ENCODE results near the gene C1QC.

Gene C1QC

GRCh38 chr1:22681556-22682276 is 38.3 kb downstream of the C1QC start:
- no peaks in the 10 kb centered on the region for H3K9me3 ChIP-seq (ENCODE audit: severe bottlenecking)
- DNase-seq (ENCODE audit: low spot score) (no peak), ATAC-seq (ENCODE audit: low read depth) (no peak)
- no peak overlapping the region for H3K4me3 ChIP-seq (ENCODE audit: severe bottlenecking)
- TF ChIP-seq CTCF (IDR thresholded peaks at IDR 0.05; ENCODE audit: poor library complexity, severe bottlenecking), result no peak
- no peaks in the 10 kb centered on the region for H3K36me3 ChIP-seq (ENCODE audit: low read depth)
- no peaks in the 10 kb centered on the region for H3K27me3 ChIP-seq (ENCODE audit: insufficient read depth, poor library complexity, severe bottlenecking)
- no peaks in the 10 kb centered on the region for H3K4me1 ChIP-seq (ENCODE audit: insufficient read depth, poor library complexity, severe bottlenecking)
- H3K27ac ChIP-seq (ENCODE audit: poor library complexity, severe bottlenecking), result no peak overlapping the region

GRCh38 chr1:22683547-22683946 is 40.1 kb downstream of the C1QC start:
- Histone ChIP-seq H3K9me3 (ENCODE audit: severe bottlenecking) (no peaks in the 10 kb centered on the region), H3K36me3 (ENCODE audit: low read depth) (no peaks in the 10 kb centered on the region), H3K4me1 (ENCODE audit: insufficient read depth, poor library complexity, severe bottlenecking) (no peaks in the 10 kb centered on the region), H3K27ac (ENCODE audit: poor library complexity, severe bottlenecking) (no peak overlapping the region), H3K4me3 (ENCODE audit: severe bottlenecking) (no peak overlapping the region), H3K27me3 (ENCODE audit: insufficient read depth, poor library complexity, severe bottlenecking) (no peaks in the 10 kb centered on the region)
- TF ChIP-seq CTCF (IDR thresholded peaks at IDR 0.05; ENCODE audit: poor library complexity, severe bottlenecking), result no peak
- DNase-seq (ENCODE audit: low spot score) (no peak), ATAC-seq (ENCODE audit: low read depth) (no peak)

GRCh38 chr1:22685591-22686059 is 42.2 kb downstream of the C1QC start:
- Histone ChIP-seq H3K27me3 (ENCODE audit: insufficient read depth, poor library complexity, severe bottlenecking) (no peaks in the 10 kb centered on the region), H3K27ac (ENCODE audit: poor library complexity, severe bottlenecking) (no peak overlapping the region), H3K4me3 (ENCODE audit: severe bottlenecking) (no peak overlapping the region), H3K9me3 (ENCODE audit: severe bottlenecking) (no peaks in the 10 kb centered on the region), H3K4me1 (ENCODE audit: insufficient read depth, poor library complexity, severe bottlenecking) (peaks cover 10% of the 10 kb centered on the region), H3K36me3 (ENCODE audit: low read depth) (no peaks in the 10 kb centered on the region)
- no peak for TF ChIP-seq CTCF (IDR thresholded peaks at IDR 0.05; ENCODE audit: poor library complexity, severe bottlenecking)
- DNase-seq (ENCODE audit: low spot score) (no peak), ATAC-seq (ENCODE audit: low read depth) (no peak)

GRCh38 chr1:22687191-22687590 is 43.8 kb downstream of the C1QC start:
- ATAC-seq (ENCODE audit: low read depth) (no peak), DNase-seq (ENCODE audit: low spot score) (no peak)

More at GRCh38 chr1:22687191-22687590, 43.8 kb downstream of the C1QC start:
- H3K27ac ChIP-seq (ENCODE audit: poor library complexity, severe bottlenecking), result no peak overlapping the region
- H3K27me3 ChIP-seq (ENCODE audit: insufficient read depth, poor library complexity, severe bottlenecking), result no peaks in the 10 kb centered on the region
- H3K9me3 ChIP-seq (ENCODE audit: severe bottlenecking), result no peaks in the 10 kb centered on the region
- peaks cover 10% of the 10 kb centered on the region for H3K4me1 ChIP-seq (ENCODE audit: insufficient read depth, poor library complexity, severe bottlenecking)
- H3K4me3 ChIP-seq (ENCODE audit: severe bottlenecking), result no peak overlapping the region
- TF ChIP-seq CTCF (IDR thresholded peaks at IDR 0.05; ENCODE audit: poor library complexity, severe bottlenecking), result no peak
- H3K36me3 ChIP-seq (ENCODE audit: low read depth), result no peaks in the 10 kb centered on the region
